IPS DF 6.9 (cell line): ENCODE measurements around the gene EFNA4.

Source experiments
- DNase-seq: peaks from one replicate; pipeline ENCODE4 v3.0.0-alpha.2; 2013; ENCODE audit warnings: low read depth, low spot score
- H3K27ac ChIP-seq: one replicate; pipeline ENCODE4 v1.5.1; 2013; ENCODE audit warnings: low read length, control low read depth
- H3K27me3 ChIP-seq: 2 replicates; pipeline ENCODE4 v1.6.1; 2013; ENCODE audit warnings: mild to moderate bottlenecking, low read length; ENCODE audit not compliant: control insufficient read depth, insufficient read depth
- H3K36me3 ChIP-seq: 2 replicates; pipeline ENCODE4 v1.6.1; 2013; ENCODE audit warnings: low read length; ENCODE audit not compliant: control insufficient read depth, insufficient read depth
- H3K4me1 ChIP-seq: 2 replicates; pipeline ENCODE4 v1.6.1; 2013; ENCODE audit warnings: low read length; ENCODE audit not compliant: control insufficient read depth, insufficient read depth
- H3K4me3 ChIP-seq: 2 replicates; pipeline ENCODE4 v1.5.1; 2013; ENCODE audit warnings: mild to moderate bottlenecking, low read length
- H3K9me3 ChIP-seq: 2 replicates; pipeline ENCODE4 v1.6.1; 2013; ENCODE audit warnings: low read length, inconsistent platforms; ENCODE audit not compliant: control insufficient read depth, insufficient read depth
- WGBS: extraction: QIAGEN DNeasy Blood & Tissue Kit; methylation state at CpG from one replicate; pipeline ENCODE4 v1.1.7; 2013; ENCODE audit warnings: mixed read lengths, missing lambda C conversion rate; ENCODE audit not compliant: insufficient read length, insufficient coverage; 5-methylcytosine and 5-hydroxymethylcytosine counted together

Gene EFNA4

DNA sequence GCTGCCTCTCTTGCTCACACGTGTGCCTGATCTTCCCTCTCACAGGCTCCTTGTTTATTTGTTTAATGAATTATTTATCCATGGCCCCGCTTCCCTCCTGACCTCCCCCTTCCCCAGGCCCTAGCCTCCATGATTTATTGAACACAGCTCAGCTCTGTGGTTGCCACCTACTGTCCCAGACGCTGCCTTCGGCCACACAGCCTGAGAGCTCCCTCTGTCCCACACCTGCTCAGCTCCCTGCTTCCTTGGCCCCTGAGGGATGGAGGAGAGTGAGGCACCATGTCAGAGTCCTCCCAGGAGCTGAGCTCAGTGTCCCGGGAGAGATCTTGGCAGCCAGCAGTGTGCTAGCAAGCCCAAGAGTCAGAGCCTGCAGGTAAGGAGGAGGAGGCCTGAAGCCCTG is 12.0 kb downstream of the EFNA4 start:
- Histone ChIP-seq H3K9me3 (no peaks in the 10 kb centered on the region), H3K27me3 (peaks cover 22% of the 10 kb centered on the region), H3K4me3 (no peak overlapping the region), H3K27ac (no peak overlapping the region), H3K36me3 (no peaks in the 10 kb centered on the region), H3K4me1 (peaks cover 10% of the 10 kb centered on the region)
- no peak for DNase-seq
- no CpG with 5 or more reads among the region's 5 CpGs for WGBS

DNA sequence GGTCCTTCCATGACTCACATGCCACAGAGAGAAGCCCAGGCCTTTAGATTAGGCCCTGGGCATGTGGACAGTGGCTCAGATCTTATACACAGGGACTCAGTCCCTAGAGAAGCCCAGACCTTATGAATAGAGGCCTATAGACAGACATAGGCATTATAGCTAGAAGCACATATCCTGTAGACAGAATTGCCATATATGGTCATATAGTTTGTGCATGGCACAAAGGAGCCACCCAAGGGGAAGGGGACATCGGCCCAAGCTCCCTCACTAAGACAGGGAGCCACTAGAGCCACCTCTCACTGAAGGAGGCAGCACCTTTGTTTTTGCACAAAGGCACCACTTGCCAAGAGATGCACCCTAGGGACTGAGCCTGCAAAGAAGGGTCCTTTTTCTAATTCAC is 12.8 kb downstream of the EFNA4 start:
- no peak overlapping the region for H3K4me3 ChIP-seq
- peaks cover 10% of the 10 kb centered on the region for H3K4me1 ChIP-seq
- H3K27ac ChIP-seq, result no peak overlapping the region
- no peaks in the 10 kb centered on the region for H3K36me3 ChIP-seq
- H3K9me3 ChIP-seq, result no peaks in the 10 kb centered on the region
- H3K27me3 ChIP-seq, result peaks cover 26% of the 10 kb centered on the region
- no CpG with 5 or more reads among the region's 1 CpG for WGBS
- no peak for DNase-seq

- Histone ChIP-seq H3K4me1 (peaks cover 7% of the 10 kb centered on the region), H3K36me3 (no peaks in the 10 kb centered on the region), H3K4me3 (no peak overlapping the region), H3K27ac (no peak overlapping the region), H3K27me3 (peaks cover 35% of the 10 kb centered on the region), H3K9me3 (no peaks in the 10 kb centered on the region)
- DNase-seq, result no peak
- WGBS, result no CpG with 5 or more reads among the region's 3 CpGs
Observed at GRCh38 chr1:155077346-155077745, 13.8 kb downstream of the EFNA4 start.

DNA sequence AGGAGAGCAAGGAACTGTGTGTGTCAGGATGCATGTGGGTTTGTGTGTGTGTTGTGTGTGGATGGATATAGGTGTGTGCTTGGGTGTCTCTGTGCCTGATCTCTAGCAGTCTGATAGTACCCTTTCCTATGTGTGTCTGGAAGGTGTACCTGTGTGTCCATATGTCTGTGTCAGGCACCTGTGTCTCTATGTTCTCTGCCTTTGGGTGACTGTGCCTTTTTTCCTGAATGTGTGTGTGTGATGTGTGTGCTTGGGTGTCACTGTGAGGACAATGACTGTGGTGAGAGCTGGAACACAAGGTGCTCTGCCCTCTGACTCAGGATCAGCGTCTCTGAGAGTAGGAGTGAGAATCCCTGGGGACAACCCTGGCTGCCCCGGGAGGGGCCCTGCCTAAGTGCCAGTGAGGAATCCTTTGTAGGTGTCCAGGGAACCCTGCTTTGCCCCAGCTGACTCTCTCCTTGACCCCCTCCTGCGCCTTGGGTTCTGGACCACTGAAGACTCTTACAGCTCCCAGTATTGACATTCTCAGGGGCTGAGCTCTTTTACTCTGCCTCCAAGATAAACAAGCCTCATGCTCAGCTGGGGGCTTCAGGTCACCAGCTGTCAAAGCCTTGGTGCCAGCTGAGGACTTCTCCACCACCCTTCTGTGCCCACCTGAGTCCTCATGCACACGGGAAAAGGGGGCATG is 14.4 kb downstream of the EFNA4 start:
- peaks cover 40% of the 10 kb centered on the region for H3K27me3 ChIP-seq
- H3K36me3 ChIP-seq, result no peaks in the 10 kb centered on the region
- no peak overlapping the region for H3K27ac ChIP-seq
- DNase-seq, result no peak
- H3K4me1 ChIP-seq, result peaks cover 4% of the 10 kb centered on the region; the same call in 1 of the 2 replicates
- H3K4me3 ChIP-seq, result peak overlapping the region; percentile 55; the same call in 1 of the 2 replicates
- WGBS, result no CpG with 5 or more reads among the region's 4 CpGs
- no peaks in the 10 kb centered on the region for H3K9me3 ChIP-seq

DNA sequence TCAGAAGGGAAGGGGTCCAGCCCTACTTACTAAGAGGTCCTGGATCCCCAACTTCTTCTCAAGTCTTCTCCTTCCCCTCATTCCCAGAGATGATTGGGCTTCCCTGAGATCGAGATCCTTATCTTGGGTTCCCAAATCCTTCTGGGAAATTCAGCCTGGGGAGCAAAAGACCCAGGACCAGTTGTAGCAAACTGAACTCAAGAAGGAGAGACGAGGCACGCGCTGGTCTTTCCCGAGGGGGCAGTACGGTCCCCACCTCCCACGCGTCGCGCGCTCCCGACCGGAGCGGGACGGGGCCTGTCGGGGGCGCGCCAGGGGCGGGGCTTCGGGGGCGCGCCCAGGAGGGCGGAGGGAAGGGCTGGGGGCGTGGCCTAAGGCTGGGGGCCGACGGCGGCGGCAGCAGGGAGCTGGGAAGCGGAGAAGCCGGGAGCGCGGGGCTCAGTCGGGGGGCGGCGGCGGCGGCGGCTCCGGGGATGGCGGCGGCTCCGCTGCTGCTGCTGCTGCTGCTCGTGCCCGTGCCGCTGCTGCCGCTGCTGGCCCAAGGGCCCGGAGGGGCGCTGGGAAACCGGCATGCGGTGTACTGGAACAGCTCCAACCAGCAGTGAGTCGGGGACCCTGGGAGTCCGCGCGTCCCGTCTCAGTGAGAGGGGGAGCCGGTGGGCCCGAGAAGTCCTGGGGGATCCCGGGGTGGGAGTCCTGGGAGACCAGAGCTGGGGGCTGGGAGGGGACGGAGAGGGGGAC is 15.1 kb downstream of the EFNA4 start, which contains the start of gene EFNA3:
Gene EFNA3 (plus strand): TSS at position 369 of the 741 bp plus-strand sequence. CDS start 105 bp downstream, at position 474.
- Histone ChIP-seq H3K4me1 (0 out of 2 replicates have a peak, but pooled peaks cover 1% of the 10 kb centered on the region), H3K4me3 (peak within 1 kb of the TSS; percentile 55; the same call in 1 of the 2 replicates), H3K36me3 (no peaks in the 10 kb centered on the region), H3K27me3 (peaks cover 47% of the 10 kb centered on the region), H3K27ac (no peak within 1 kb of the TSS), H3K9me3 (no peaks in the 10 kb centered on the region)
- WGBS, result no CpG with 5 or more reads among the region's 59 CpGs
- no peak for DNase-seq

DNA sequence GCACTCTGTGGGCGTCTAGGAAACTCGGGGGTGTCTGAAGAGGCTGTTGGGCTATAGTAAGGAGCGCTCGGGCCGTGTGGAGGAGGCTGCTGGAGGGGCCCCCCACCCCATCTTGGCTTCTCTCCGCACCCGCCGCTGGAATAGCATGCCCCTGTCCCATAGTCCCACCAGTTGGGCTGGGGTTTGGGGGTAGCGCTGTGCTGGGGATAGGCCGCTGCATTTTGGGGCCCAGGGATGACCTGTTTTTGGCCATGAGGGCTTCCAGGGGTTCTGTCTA is 15.6 kb downstream of the EFNA4 start:
- Histone ChIP-seq H3K4me3 (peak overlapping the region; percentile 55; the same call in 1 of the 2 replicates), H3K36me3 (no peaks in the 10 kb centered on the region), H3K9me3 (no peaks in the 10 kb centered on the region), H3K27me3 (peaks cover 50% of the 10 kb centered on the region), H3K27ac (no peak overlapping the region), H3K4me1 (0 out of 2 replicates have a peak, but pooled peaks cover 1% of the 10 kb centered on the region)
- no CpG with 5 or more reads among the region's 10 CpGs for WGBS
- DNase-seq, result no peak

- peak overlapping the region; percentile 55; the same call in 1 of the 2 replicates for H3K4me3 ChIP-seq
Observed at GRCh38 chr1:155079487-155080311, 16.2 kb downstream of the EFNA4 start.

GRCh38 chr1:155080312-155081228 is 17.0 kb downstream of the EFNA4 start:
- Histone ChIP-seq H3K4me1 (peaks cover 4% of the 10 kb centered on the region; the same call in 1 of the 2 replicates), H3K36me3 (no peaks in the 10 kb centered on the region), H3K27me3 (peaks cover 50% of the 10 kb centered on the region), H3K4me3 (peak overlapping the region; percentile 55; the same call in 1 of the 2 replicates), H3K9me3 (no peaks in the 10 kb centered on the region), H3K27ac (no peak overlapping the region)
- no peak for DNase-seq
- WGBS, result no CpG with 5 or more reads among the region's 71 CpGs

More at GRCh38 chr1:155079487-155080311, 16.2 kb downstream of the EFNA4 start:
- H3K27me3 ChIP-seq, result peaks cover 50% of the 10 kb centered on the region
- WGBS, result no CpG with 5 or more reads among the region's 67 CpGs
- no peaks in the 10 kb centered on the region for H3K9me3 ChIP-seq
- DNase-seq, result no peak
- H3K4me1 ChIP-seq, result peaks cover 4% of the 10 kb centered on the region; the same call in 1 of the 2 replicates
- H3K27ac ChIP-seq, result no peak overlapping the region
- H3K36me3 ChIP-seq, result no peaks in the 10 kb centered on the region

DNA sequence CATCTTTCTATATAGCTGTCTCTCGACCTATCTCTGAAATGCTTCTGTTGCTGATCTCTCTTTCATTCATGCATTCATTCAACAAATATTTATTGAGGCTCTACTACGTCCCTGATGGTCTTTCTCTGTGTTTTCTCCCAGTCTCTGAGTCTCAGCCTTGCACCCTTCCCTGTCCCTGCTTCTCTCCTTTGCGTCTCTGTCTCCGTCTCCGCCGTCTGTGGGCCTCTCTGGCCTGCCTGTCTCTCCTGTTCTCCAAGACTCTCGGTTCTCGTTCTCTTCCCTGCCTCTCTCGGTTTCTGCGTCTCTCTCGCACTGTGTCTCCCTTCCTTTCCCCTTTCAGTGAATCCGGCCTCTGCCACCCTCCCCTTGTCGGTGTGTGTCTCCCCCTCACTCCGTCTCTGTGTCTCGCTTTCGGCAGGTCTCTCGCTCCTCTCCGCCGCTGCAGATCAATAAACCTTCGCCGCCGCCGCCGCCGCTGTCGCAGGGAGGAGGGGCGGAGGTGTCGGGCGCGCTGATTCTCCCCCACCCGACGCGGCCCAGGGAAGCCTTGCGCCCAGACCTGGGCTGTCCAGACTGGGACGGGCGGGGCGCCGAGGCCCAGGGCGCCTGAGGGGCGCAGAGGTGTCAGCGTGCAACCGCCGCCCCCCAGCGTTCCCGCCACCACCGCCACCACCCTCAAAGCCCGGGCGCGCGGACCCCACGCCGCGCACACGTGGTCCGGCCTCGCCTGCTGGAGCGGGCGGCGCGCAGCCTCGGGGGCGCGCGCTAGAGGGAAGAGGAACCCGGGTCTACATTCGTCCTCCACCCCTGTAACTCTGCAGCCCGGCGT is 18.1 kb downstream of the EFNA4 start:
- no peaks in the 10 kb centered on the region for H3K36me3 ChIP-seq
- no peak overlapping the region for H3K27ac ChIP-seq
- H3K4me1 ChIP-seq, result peaks cover 6% of the 10 kb centered on the region; the same call in 1 of the 2 replicates
- peaks cover 50% of the 10 kb centered on the region for H3K27me3 ChIP-seq
- no peaks in the 10 kb centered on the region for H3K9me3 ChIP-seq
- WGBS, result no CpG with 5 or more reads among the region's 68 CpGs
- DNase-seq, result no peak
- peak overlapping the region; percentile 5; the same call in 1 of the 2 replicates for H3K4me3 ChIP-seq
